Renal pelvis (tissue), 12 donors: Measurements from ENCODE around the gene VRK1. TPM values are rescaled to one million over a fixed set of nuclear protein-coding genes. Genes with fewer than 3 reads are reported as not detected.
"Not testable (repeated sequence)": the region's sequence is repeated elsewhere in the genome, so short reads cannot be mapped to it uniquely, and the experiment has no call there.

Experiments
- DNase-seq: peaks from one replicate; pipeline ENCODE4 v3.0.0-alpha.2; 2013
- long read RNA-seq, 16 experiments: transcript quantifications; one replicate each; lab custom pipeline, GENCODE V29; 2026
- polyA plus RNA-seq, 3 donors: library from polyadenylated mRNA; unstranded; fragments of 120-200 nt; gene quantifications; one replicate each; pipeline ENCODE4 v1.2.1, GENCODE V29; 2013; ENCODE audit not compliant: insufficient read length in 3 of 3

Gene VRK1
- polyA plus RNA-seq = 10 to 100 TPM; 22.3 to 25.7 (median 25.0) TPM
- long read RNA-seq, donor 1, transcript VRK1-201 (13 exons, 1,745 nt) = major isoform, 5 of 5 reads
- long read RNA-seq, donor 1, partial matches to known transcripts = 0 of 5 reads
- long read RNA-seq, donor 1, other reads (novel, unspliced or antisense) = 0 of 5 reads
- long read RNA-seq, donor 2, transcript VRK1-201 (13 exons, 1,745 nt) = major isoform, 8 of 8 reads
- long read RNA-seq, donor 2, partial matches to known transcripts = 0 of 8 reads
- long read RNA-seq, donor 2, other reads (novel, unspliced or antisense) = 0 of 8 reads
- long read RNA-seq, donor 3, transcript VRK1-201 (13 exons, 1,745 nt) = major isoform, 7 of 7 reads
- long read RNA-seq, donor 3, partial matches to known transcripts = 0 of 7 reads
- long read RNA-seq, donor 3, other reads (novel, unspliced or antisense) = 0 of 7 reads
- long read RNA-seq, donor 4, transcript VRK1-201 (13 exons, 1,745 nt) = major isoform, 6 of 13 reads
- long read RNA-seq, donor 4, partial matches to known transcripts = 7 of 13 reads
- long read RNA-seq, donor 4, other reads (novel, unspliced or antisense) = 0 of 13 reads
- long read RNA-seq, donor 5, transcript VRK1-201 (13 exons, 1,745 nt) = major isoform, 6 of 7 reads
- long read RNA-seq, donor 5, partial matches to known transcripts = 0 of 7 reads
- long read RNA-seq, donor 5, other reads (novel, unspliced or antisense) = 0 of 7 reads
- long read RNA-seq, donor 6, transcript VRK1-201 (13 exons, 1,745 nt) = major isoform, 8 of 8 reads
- long read RNA-seq, donor 6, partial matches to known transcripts = 0 of 8 reads
- long read RNA-seq, donor 6, other reads (novel, unspliced or antisense) = 0 of 8 reads
- long read RNA-seq, donor 7, transcript VRK1-201 (13 exons, 1,745 nt) = major isoform, 12 of 12 reads
- long read RNA-seq, donor 7, partial matches to known transcripts = 0 of 12 reads
- long read RNA-seq, donor 7, other reads (novel, unspliced or antisense) = 0 of 12 reads
- long read RNA-seq, donor 8, partial matches to known transcripts = 0 of 2 reads
- long read RNA-seq, donor 8, other reads (novel, unspliced or antisense) = 0 of 2 reads
- long read RNA-seq, donor 9, transcript VRK1-201 (13 exons, 1,745 nt) = major isoform, 8 of 13 reads
- long read RNA-seq, donor 9, partial matches to known transcripts = 5 of 13 reads
- long read RNA-seq, donor 9, other reads (novel, unspliced or antisense) = 0 of 13 reads
- long read RNA-seq, donor 10, transcript VRK1-201 (13 exons, 1,745 nt) = major isoform, 8 of 14 reads
- long read RNA-seq, donor 10, partial matches to known transcripts = 5 of 14 reads
- long read RNA-seq, donor 10, other reads (novel, unspliced or antisense) = 0 of 14 reads
- long read RNA-seq, donor 11, partial matches to known transcripts = 0 of 5 reads
- long read RNA-seq, donor 11, other reads (novel, unspliced or antisense) = 0 of 5 reads
- long read RNA-seq, donor 12, transcript VRK1-201 (13 exons, 1,745 nt) = major isoform, 8 of 14 reads
- long read RNA-seq, donor 12, partial matches to known transcripts = 6 of 14 reads
- long read RNA-seq, donor 12, other reads (novel, unspliced or antisense) = 0 of 14 reads
- long read RNA-seq, donor 13, partial matches to known transcripts = 0 of 4 reads
- long read RNA-seq, donor 13, other reads (novel, unspliced or antisense) = 0 of 4 reads
- long read RNA-seq, donor 14 = 0 reads
- long read RNA-seq, donor 15 = 0 reads
- long read RNA-seq, donor 16, transcript VRK1-201 (13 exons, 1,745 nt) = major isoform, 13 of 20 reads
- long read RNA-seq, donor 16, partial matches to known transcripts = 7 of 20 reads
- long read RNA-seq, donor 16, other reads (novel, unspliced or antisense) = 0 of 20 reads

DNA sequence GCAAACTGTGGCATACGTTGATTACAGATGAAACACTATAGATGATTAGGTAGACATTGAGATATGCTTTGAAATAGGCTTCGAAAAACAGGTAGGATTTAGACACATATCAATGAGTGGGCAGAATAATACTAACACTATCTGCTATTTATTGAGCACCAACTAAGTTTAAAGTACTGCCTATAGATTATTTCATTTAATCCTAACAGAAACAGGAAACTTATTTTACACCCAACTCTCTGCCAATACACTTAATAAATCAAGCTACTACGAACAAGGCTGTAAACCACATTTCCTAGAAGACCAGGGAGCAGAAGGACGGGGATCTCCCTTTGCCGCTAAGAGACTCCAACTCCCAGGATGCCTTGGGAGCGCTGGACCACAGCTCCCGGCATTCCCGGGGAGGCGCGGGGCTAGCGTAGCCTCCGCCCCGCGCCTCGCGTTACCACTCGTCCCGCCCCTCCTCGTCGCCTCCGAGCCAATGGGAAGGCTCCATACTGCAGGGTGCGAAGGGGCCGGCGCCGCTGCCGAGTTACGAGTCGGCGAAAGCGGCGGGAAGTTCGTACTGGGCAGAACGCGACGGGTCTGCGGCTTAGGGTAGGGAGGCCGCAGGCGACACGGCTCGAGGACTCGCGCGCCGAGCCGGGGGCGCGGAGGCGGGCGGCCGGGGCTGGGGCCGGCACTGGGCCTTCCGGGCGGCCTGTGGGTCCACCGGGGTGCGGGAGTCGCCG is at the start of gene VRK1:
Gene VRK1, plus strand, starts transcription at position 532 of the 731 bp plus-strand sequence. CDS start 36,090 bp downstream, outside the sequence.
- DNase-seq = peak; percentile 97

- no peak for DNase-seq
Measured at GRCh38 chr14:96747608-96748007, 49.6 kb upstream of the VRK1 start.

- DNase-seq = no peak
Measured at GRCh38 chr14:96748362-96748761, 48.8 kb upstream of the VRK1 start.

DNA sequence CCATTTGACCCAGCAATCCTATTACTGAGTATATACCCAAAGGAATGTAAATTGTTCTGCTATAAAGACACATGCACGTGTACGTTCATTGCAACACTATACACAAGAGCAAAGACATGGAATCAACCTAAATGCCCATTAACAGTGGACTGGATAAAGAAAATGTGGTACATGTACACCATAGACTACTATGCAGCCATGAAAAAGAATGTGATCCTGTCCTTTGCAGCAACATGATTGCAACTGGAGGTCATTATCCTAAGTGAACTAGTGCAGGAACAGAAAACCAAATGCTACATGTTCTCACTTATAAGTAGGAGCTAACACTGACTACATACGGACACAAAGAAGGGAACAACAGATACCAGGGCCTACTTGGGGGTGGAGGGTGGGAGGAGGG is 45.7 kb upstream of the VRK1 start:
- no peak for DNase-seq

DNA sequence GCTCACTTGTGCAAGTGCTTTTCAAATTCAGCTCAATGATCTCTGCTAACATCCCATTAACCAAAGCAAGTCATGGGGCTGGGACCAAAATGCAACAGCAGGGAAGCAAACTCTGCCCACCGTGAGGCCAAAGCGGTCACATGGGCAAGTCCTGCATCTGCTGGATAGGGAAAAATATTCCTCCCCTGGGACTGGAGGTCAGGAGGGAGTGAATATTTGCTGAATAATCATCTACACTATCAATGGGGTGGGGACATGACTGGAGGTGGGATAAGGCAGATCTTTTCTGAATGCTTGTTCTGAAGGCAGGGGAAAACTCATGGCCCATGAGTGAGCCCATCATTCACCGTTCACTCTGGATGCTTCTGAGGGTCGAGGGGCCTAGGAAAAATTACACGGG is 45.1 kb upstream of the VRK1 start:
- DNase-seq = no peak

GRCh38 chr14:96752594-96752993 is 44.6 kb upstream of the VRK1 start:
- no peak for DNase-seq

DNA sequence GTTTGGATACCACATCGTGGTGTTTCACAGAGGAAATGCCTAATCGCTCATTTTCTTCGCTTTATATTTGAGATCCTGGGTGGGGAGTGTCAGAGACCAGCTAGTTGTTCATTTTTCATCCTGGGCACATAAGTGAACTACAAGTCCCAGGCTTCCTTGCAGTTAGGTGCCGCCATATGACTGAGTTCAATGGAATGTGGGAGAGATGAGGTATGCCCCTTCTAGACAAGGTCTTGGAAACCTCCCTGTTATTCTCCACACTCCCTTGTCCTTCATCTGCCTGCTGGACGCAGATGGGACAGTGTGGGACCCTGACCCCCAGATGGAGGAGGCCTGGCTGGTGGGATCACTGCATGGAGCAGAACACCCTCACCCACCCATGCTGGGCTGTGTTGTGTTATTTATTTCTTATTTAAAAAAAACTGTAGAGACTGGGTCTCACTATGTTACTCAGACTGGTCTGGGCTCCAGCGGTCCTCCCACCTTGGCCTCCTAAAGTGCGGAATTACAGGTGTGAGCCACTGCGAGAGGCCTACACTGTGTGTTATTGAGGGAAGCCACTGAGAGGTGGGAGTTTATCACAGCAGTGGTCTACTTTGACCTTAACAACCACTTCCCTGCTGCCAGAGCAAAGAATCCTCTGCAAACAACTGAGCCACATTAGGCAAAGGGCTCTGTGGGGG is 42.9 kb upstream of the VRK1 start:
- no peak for DNase-seq

- no peak for DNase-seq
Measured at GRCh38 chr14:96754845-96755184, 42.4 kb upstream of the VRK1 start.

DNA sequence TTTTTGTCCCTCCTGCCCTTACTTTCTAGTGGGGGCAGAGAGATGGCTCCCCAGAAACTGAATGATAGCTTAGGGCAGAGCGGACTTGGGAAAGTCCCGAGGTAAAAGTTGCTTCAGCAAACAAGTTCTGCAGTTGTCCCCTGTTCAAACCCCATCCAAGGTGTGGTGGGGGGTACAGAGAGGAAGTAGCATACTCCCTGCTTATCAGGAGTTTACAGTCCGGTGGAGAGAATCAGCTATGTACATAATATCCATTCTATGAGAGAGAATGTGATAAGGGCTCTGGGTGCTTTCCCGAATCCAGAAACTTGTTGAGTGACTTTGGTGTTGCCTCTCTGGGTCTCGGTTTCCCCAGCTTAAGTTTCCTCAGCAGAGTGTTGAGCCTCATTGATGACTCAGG is 40.4 kb upstream of the VRK1 start:
- DNase-seq = no peak

GRCh38 chr14:96757456-96757855 is 39.7 kb upstream of the VRK1 start:
- DNase-seq = no peak

DNA sequence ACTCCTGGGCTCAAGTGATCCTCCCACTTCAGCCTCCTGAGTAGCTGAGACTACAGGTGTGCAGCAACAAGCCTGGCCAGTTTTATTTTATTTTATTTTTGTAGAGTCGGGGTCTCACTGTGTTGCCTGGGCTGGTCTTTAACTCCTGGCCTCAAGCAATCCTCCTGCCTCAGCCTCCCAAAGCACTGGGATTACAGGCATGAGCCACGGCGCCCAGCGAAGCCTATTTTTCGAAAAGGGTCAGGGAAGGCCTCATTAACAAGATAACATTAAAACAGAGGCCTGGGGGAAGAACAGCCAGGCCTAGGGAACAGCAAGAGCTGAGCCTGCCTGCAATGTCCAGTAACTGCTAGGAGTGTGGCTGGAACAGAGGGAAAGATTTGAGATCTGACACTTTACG is 36.1 kb upstream of the VRK1 start:
- DNase-seq = no peak

DNA sequence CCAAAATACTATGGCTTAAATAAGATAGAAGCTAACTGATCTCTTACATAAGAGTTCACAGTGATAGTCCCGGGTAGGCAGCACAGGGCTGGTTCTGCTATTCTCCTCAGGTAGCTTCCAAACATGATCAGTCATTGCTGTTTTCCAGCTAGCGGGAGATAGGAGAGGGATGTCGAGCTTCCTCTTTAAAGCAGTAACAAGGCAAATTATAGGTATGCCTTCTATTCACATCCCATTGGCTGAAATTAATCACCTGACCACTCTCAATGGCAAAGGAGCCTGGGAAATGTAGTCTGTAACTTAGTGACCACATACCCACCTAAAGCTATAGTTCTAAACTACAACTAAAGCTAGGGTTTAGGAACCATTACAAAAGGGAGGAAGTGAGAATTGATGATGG is 34.5 kb upstream of the VRK1 start:
- DNase-seq = peak; percentile 49

- DNase-seq = no peak
Measured at GRCh38 chr14:96764012-96764411, 33.2 kb upstream of the VRK1 start.

DNA sequence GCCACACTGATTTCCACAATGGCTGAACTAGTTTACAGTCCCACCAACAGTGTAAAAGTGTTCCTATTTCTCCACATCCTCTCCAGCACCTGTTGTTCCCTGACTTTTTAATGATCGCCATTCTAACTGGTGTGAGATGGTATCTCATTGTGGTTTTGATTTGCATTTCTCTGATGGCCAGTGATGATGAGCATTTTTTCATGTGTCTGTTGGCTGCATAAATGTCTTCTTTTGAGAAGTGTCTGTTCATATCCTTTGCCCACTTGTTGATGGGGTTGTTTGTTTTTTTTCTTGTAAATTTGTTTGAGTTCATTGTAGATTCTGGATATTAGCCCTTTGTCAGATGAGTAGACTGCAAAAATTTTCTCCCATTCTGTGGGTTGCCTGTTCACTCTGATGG is 32.0 kb upstream of the VRK1 start:
- DNase-seq = not testable (repeated sequence)

GRCh38 chr14:96772929-96773328 is 24.3 kb upstream of the VRK1 start:
- DNase-seq = no peak

DNA sequence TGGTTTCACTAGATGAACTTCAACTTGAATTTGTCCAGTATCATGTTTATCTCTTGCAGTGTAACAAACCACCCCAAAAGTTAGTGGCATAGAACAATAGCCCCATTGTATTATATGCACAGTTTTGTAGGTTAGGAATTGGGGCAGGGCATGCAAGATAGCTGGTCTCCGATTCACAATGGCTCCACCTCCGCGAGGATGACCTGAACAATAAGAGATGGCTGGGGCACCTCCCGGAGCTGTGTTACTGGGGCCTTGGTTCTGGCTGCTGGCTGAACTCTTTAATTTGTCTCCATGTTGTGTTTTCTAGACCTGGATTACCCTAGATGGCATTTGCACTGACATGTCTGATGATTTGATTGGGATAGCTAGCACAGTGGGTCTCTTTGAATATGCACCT is 20.4 kb upstream of the VRK1 start:
- no peak for DNase-seq

GRCh38 chr14:96780500-96780899 is 16.7 kb upstream of the VRK1 start:
- DNase-seq = no peak

- no peak for DNase-seq
Measured at GRCh38 chr14:96781371-96781770, 15.8 kb upstream of the VRK1 start.

DNA sequence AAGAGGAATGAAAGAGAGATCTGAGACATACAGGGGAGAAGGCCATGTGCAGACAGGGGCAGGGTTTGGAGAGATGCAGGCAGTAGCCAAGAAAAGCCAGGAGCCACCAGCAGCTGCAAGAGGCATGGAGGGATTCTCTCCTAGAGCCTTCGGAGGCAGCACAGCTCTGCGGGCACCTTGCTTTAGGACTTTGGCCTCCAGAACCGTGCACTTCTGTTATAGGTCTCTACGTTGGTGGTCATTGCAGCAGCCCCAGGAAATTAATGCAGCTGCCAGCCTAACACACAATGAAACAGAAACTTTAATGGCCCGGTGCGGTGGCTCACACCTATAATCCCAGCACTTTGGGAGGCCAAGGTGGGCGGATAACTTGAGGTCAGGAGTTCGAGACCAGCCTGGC is 14.7 kb upstream of the VRK1 start:
- no peak for DNase-seq
